HG03558 (cell line): ENCODE data around the gene ZNF667.

Experiments
- ATAC-seq: cut with Tn5 transposase; IDR thresholded peaks from one replicate; pipeline ENCODE4 v1.9.1; 2021; ENCODE audit warnings: moderate number of reproducible peaks; ENCODE audit not compliant: unreplicated experiment; ENCODE audit errors: extremely low read depth

Gene ZNF667

GRCh38 chr19:56476651-56477428 lies at the start of gene ZNF667:
ZNF667 (minus strand) TSS chr19:56477345; CDS start chr19:56462370, 14,975 bp downstream.
- ATAC-seq, result no peak

GRCh38 chr19:56525214-56525860 lies 48.2 kb upstream of the ZNF667 start:
- ATAC-seq, result no peak

- no peak for ATAC-seq
Observed at GRCh38 chr19:56508290-56508778, 31.2 kb upstream of the ZNF667 start.

GRCh38 chr19:56507446-56508289 lies 30.5 kb upstream of the ZNF667 start, which contains the start of gene ZNF471:
ZNF471 (plus strand) TSS chr19:56507855; CDS start chr19:56511572, 3,717 bp downstream.
- ATAC-seq, result no peak

- no peak for ATAC-seq
Observed at GRCh38 chr19:56504581-56504980, 27.4 kb upstream of the ZNF667 start.

GRCh38 chr19:56491399-56491798 lies 14.3 kb upstream of the ZNF667 start:
- no peak for ATAC-seq

GRCh38 chr19:56477429-56478338 lies 539 bp upstream of the ZNF667 start:
- no peak for ATAC-seq

GRCh38 chr19:56476093-56476492 lies 1.1 kb downstream of the ZNF667 start:
- no peak for ATAC-seq

- no peak for ATAC-seq
Observed at GRCh38 chr19:56474308-56474707, 2.8 kb downstream of the ZNF667 start.

- ATAC-seq, result no peak
Observed at GRCh38 chr19:56441206-56441792, 35.8 kb downstream of the ZNF667 start.

GRCh38 chr19:56423985-56424353 lies 53.2 kb downstream of the ZNF667 start:
- no peak for ATAC-seq

- ATAC-seq, result no peak
Observed at GRCh38 chr19:56423276-56423984, 53.7 kb downstream of the ZNF667 start.

- no peak for ATAC-seq
Observed at GRCh38 chr19:56405062-56405461, 72.1 kb downstream of the ZNF667 start.

- no peak for ATAC-seq
Observed at GRCh38 chr19:56404705-56405056, 72.5 kb downstream of the ZNF667 start.

- no peak for ATAC-seq
Observed at GRCh38 chr19:56403764-56404704, 73.1 kb downstream of the ZNF667 start, which contains the start of gene ZNF583. ZNF583 (plus strand) TSS chr19:56404332; CDS start chr19:56407115, 2,783 bp downstream.

GRCh38 chr19:56403261-56403660 lies 73.9 kb downstream of the ZNF667 start:
- no peak for ATAC-seq

GRCh38 chr19:56400485-56400884 lies 76.7 kb downstream of the ZNF667 start:
- ATAC-seq, result no peak

GRCh38 chr19:56398809-56399208 lies 78.3 kb downstream of the ZNF667 start:
- no peak for ATAC-seq
